AG10803 (cell line): ENCODE data around the gene SMARCD2.
"Not testable (repeated sequence)": the region's sequence is repeated elsewhere in the genome, so short reads cannot be mapped to it uniquely, and the experiment has no call there.

ENCODE experiments used
- DNase-seq: peaks from one replicate; pipeline ENCODE4 v3.0.0; 2010; ENCODE audit warnings: low read depth
- H3K4me3 ChIP-seq: 2 replicates; pipeline ENCODE4 v1.5.1; 2011; ENCODE audit warnings: mild to moderate bottlenecking, low read length, control low read depth
- CTCF ChIP-seq: conservative IDR thresholded peaks from 2 replicates; pipeline ENCODE4 v1.5.1; 2011; ENCODE audit warnings: mild to moderate bottlenecking, low read length, control low read depth, inconsistent platforms

Gene SMARCD2

DNA sequence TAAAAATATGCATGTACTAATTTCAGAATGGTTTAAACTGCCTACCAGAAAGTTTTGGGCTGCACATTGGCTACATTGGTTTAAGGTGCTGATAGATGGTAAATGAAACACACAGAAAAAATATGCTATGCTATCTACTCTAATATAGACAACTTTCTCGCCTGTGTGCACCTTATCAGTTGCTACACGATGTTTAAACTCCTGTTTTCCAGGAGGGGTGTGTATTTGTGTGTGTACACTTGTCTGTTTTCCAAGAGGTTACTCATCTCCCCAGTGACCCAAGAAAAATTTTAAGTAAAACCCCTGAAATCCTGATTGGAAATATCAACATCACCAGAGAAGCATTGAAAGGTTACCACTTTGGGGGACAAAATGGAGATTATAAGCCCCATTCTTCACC lies 36.9 kb downstream of the SMARCD2 start:
- no peak for TF ChIP-seq CTCF
- DNase-seq: no peak
- H3K4me3 ChIP-seq: no peak overlapping the region

DNA sequence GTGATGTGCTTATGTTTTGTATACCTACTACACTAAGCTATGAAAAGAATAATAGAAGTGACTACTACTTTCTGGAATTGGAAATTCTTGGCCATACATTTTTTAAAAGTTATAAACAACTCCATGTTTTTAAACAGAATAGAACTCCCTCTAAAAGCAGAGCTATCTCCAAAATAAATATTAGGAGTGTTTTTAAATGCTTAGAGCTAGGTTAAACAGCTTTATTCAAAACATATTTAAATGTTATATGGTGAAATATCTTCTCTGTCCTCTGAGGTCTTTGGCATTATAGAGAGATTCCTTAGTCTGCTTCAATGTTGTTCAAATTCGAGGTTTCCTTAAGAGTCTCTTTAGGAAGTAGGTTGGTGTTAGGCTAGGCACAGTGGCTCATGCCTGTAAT lies 38.2 kb downstream of the SMARCD2 start:
- no peak for TF ChIP-seq CTCF
- no peak for DNase-seq
- no peak overlapping the region for H3K4me3 ChIP-seq

GRCh38 chr17:63800783-63801182 lies 41.7 kb downstream of the SMARCD2 start:
- no peak overlapping the region for H3K4me3 ChIP-seq
- DNase-seq: no peak
- no peak for TF ChIP-seq CTCF

GRCh38 chr17:63798572-63799106 lies 43.8 kb downstream of the SMARCD2 start:
- TF ChIP-seq CTCF: no peak
- DNase-seq: peak; percentile 29
- H3K4me3 ChIP-seq: no peak overlapping the region

GRCh38 chr17:63796375-63796774 lies 46.1 kb downstream of the SMARCD2 start:
- DNase-seq, H3K4me3 ChIP-seq: not testable (repeated sequence)

DNA sequence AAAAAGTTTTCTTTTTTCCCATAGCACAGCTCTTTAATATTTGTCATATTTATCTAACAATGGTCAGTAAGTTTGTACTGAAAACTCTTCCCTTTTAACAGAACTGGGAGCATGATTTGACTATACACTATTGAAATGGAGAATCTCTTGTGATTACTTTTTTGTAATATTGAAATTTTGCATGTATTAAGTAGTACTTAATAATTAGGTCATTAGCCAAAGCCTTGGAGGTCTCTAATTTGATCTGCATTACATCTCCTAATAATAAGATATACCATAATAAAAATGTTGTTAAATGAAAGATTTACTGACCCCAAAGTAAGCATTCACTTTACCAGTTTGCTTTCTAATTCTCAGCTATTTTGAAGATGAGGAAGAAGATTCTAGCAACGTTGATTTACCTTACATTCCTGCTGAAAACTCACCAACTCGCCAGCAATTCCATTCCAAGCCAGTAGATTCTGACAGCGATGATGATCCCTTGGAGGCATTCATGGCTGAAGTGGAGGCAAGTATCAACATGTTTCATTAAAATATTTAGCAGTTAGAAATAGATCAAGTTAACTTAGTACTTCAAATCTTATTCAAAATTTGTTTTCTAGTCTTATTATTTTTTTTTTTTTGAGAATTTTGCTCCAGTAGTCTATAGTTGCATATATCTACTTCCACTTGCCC lies 50.3 kb downstream of the SMARCD2 start:
- no peak for TF ChIP-seq CTCF
- H3K4me3 ChIP-seq: no peak overlapping the region
- no peak for DNase-seq

DNA sequence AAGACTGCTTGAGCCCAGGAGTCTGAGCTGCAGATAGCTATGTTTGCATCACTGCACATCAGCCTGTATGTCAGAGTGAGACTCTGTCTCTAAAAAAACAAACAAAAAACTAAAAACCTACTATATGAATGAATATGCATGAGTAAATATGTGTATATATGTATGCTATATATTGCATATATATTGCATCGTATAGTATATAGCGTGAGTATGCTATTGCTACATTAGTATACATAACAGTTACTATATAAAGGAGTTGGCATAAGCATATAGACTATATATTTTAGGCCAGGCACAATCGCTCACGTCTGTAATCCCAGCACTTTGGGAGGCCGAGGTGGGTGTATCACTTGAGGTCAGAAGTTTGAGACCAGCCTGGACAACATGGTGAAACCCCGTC lies 52.4 kb downstream of the SMARCD2 start:
- TF ChIP-seq CTCF: no peak
- H3K4me3 ChIP-seq: no peak overlapping the region
- DNase-seq: no peak
